Measurements from ENCODE around the gene BTN1A1. TPM values are rescaled to one million over a fixed set of nuclear protein-coding genes. Genes with fewer than 3 reads are reported as not detected.
A peak's percentile ranks its signal among the peaks of the same experiment; 100 is the strongest.
"Not testable (repeated sequence)": the region's sequence is repeated elsewhere in the genome, so short reads cannot be mapped to it uniquely, and the experiment has no call there.

The BTN1A1 gene
- total RNA-seq, 2 experiments from 2014 or later = not detected

GRCh38 chr6:26538572-26538902 is 38.4 kb downstream of the BTN1A1 start:
- CTCF ChIA-PET = interaction anchor here (0.8 to 8.0 kb wide), 7 partner anchors 14 to 208 kb away, joined by 3 to 60 read pairs (median 7); no protein-coding TSS in a partner anchor
- H3K4me3 Mint-ChIP-seq = peak overlapping the region; percentile 87
- H3K27ac Mint-ChIP-seq = peak overlapping the region; percentile 95
- H3K27me3 Mint-ChIP-seq = no peaks in the 10 kb centered on the region
- H3K4me1 Mint-ChIP-seq = peaks cover 57% of the 10 kb centered on the region
- ATAC-seq (no peak), DNase-seq (no peak)
- H3K36me3 Mint-ChIP-seq = peaks cover 26% of the 10 kb centered on the region
- no peaks in the 10 kb centered on the region for H3K9me3 Mint-ChIP-seq (ENCODE audit: low read depth)

DNA sequence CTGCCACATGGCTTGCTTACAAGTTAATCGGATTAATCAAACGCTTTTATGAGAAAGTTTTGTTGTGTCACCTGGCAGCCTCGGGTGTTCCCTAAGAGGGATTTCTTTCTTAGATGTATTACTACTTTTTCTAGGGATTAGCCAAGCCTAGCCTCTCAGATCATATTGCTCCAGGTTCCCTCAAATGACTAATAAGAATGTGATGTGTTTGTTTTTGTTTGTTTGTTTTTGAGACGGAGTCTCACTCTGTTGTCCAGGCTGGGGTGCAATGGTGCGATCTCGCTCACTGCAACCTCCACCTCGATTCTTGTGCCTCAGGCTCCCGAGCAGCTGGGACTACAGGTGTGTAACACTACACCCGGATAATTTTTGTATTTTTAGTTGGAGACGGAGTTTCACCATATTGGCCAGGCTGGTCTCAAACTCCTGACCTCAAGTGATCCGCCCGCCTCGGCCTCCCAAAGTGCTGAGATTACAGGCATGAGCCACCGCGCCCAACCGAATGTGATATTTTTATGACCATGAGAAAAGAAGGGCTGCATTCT is 39.0 kb downstream of the BTN1A1 start:
- Mint-ChIP-seq H3K36me3 (peaks cover 30% of the 10 kb centered on the region), H3K4me3 (peak overlapping the region; percentile 87), H3K27ac (peak overlapping the region; percentile 95), H3K27me3 (no peaks in the 10 kb centered on the region), H3K9me3 (ENCODE audit: low read depth) (no peaks in the 10 kb centered on the region), H3K4me1 (peaks cover 58% of the 10 kb centered on the region)
- DNase-seq = peak; percentile 32
- CTCF ChIA-PET = interaction anchor here (0.9 to 8.0 kb wide), 5 partner anchors 14 to 198 kb away, joined by 3 to 60 read pairs (median 9); no protein-coding TSS in a partner anchor
- no peak for ATAC-seq

DNA sequence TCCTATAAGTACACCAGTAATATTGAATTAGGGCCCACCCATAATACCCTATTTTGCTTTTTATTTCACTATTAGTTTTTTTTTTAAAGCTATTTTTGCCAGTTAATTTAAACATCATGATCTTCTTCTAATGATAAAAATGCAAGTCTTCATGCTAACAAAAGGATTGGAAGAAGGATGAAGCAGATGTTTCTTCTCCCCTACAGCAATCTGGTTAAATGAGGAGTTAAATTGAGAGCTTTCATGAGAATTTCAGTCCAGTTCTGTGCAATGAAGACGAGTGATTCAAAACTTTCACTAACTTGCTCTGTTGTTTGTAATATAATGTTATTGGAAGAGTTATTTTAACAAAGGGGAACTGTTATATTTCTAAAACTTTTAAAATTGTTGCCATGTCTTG is 41.5 kb downstream of the BTN1A1 start:
- peaks cover 44% of the 10 kb centered on the region for H3K36me3 Mint-ChIP-seq
- H3K9me3 Mint-ChIP-seq (ENCODE audit: low read depth) = no peaks in the 10 kb centered on the region
- CTCF ChIA-PET = interaction anchor here (0.8 to 8.0 kb wide), 6 partner anchors 11 to 232 kb away, joined by 3 to 60 read pairs (median 3); partner anchors contain the start of gene ABT1
- H3K27ac Mint-ChIP-seq = peak overlapping the region; percentile 26
- H3K27me3 Mint-ChIP-seq = no peaks in the 10 kb centered on the region
- H3K4me1 Mint-ChIP-seq = peaks cover 51% of the 10 kb centered on the region
- ATAC-seq = no peak
- DNase-seq = no peak
- no peak overlapping the region for H3K4me3 Mint-ChIP-seq

DNA sequence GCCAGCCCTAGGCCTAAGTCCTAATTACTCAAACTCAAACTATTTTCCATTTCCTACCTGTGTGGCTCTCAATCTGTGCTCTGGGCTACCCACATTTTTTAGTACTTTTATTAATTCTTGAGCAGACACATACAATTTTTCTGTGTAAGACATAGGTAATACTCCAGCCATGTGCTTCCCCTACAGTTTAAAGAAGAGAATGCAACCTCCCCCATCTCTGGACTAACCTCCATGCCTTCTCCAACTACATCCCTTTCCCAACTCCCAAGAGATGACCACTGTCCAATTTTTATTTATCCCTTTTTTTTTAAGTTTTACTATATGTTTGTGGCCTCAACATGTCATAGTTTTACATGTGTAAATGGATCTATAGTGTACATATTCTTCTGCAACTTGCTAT is 43.9 kb downstream of the BTN1A1 start:
- CTCF ChIA-PET = interaction anchor here (0.6 to 0.7 kb wide), 3 partner anchors 106 to 270 kb away, joined by 3 to 4 read pairs (median 3); no protein-coding TSS in a partner anchor
- H3K27ac Mint-ChIP-seq = peak overlapping the region; percentile 27

DNA sequence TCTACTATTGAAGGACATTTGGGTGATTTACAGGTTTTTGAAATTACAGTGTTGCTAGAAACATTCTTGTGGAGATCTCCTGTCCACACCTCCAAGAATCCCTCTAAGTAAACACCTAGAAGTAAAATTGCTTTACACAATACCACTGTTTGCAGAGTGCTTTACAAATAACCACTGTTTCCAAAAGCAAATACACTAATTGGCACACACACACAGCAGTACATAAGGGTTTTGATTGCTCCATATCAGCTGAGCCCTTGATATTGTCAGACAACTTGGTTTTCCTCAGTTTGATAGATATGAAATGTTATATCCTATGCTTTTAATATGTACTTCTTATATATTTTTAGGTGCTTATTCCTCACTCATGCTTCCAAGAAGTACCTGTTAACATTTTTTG is 44.4 kb downstream of the BTN1A1 start:
- H3K36me3 Mint-ChIP-seq = peaks cover 42% of the 10 kb centered on the region
- DNase-seq = no peak

More for the DNA sequence above, 43.9 kb downstream of the BTN1A1 start:
- peak; percentile 34 for DNase-seq
- H3K9me3 Mint-ChIP-seq (ENCODE audit: low read depth) = no peaks in the 10 kb centered on the region
- peak; percentile 74 for ATAC-seq
- H3K36me3 Mint-ChIP-seq = peaks cover 44% of the 10 kb centered on the region
- H3K4me3 Mint-ChIP-seq = no peak overlapping the region
- no peaks in the 10 kb centered on the region for H3K27me3 Mint-ChIP-seq
- H3K4me1 Mint-ChIP-seq = peaks cover 40% of the 10 kb centered on the region

GRCh38 chr6:26545627-26546026 is 45.5 kb downstream of the BTN1A1 start:
- no peaks in the 10 kb centered on the region for H3K27me3 Mint-ChIP-seq
- peaks cover 37% of the 10 kb centered on the region for H3K4me1 Mint-ChIP-seq
- CTCF ChIA-PET = interaction anchor here (0.7 to 1.5 kb wide), 3 partner anchors 26 to 223 kb away, joined by 3 to 5 read pairs (median 3); no protein-coding TSS in a partner anchor
- peak; percentile 34 for DNase-seq
- H3K9me3 Mint-ChIP-seq (ENCODE audit: low read depth) = no peaks in the 10 kb centered on the region
- H3K4me3 Mint-ChIP-seq = no peak overlapping the region
- no peak for ATAC-seq
- no peak overlapping the region for H3K27ac Mint-ChIP-seq
- H3K36me3 Mint-ChIP-seq = peaks cover 35% of the 10 kb centered on the region

More for the DNA sequence above, 44.4 kb downstream of the BTN1A1 start:
- Mint-ChIP-seq H3K9me3 (ENCODE audit: low read depth) (no peaks in the 10 kb centered on the region), H3K27ac (no peak overlapping the region), H3K4me1 (peaks cover 36% of the 10 kb centered on the region), H3K4me3 (no peak overlapping the region), H3K27me3 (no peaks in the 10 kb centered on the region)
- CTCF ChIA-PET = interaction anchor here (0.6 to 1.5 kb wide), 4 partner anchors 12 to 203 kb away, joined by 3 to 5 read pairs (median 3); no protein-coding TSS in a partner anchor
- no peak for ATAC-seq

DNA sequence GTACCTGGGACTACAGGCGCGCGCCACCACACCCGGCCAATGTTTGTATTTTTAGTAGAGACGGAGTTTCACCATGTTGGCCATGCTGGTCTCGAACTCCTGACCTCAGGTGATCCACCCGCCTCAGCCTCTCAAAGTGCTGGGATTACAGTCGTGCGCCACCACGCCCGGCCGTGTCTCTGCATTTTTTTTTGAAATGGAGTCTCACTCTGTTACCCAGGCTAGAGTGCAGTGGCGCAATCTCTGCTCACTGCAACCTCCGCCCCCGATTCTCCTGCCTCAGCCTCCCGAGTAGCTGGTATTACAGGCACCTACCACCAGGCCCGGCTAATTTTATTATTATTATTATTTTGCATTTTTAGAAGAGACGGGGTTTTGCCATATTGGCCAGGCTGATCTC is 47.3 kb downstream of the BTN1A1 start:
- not testable (repeated sequence) for H3K9me3 Mint-ChIP-seq (ENCODE audit: low read depth); H3K27ac Mint-ChIP-seq; ATAC-seq; DNase-seq; H3K27me3 Mint-ChIP-seq; H3K4me3 Mint-ChIP-seq
- CTCF ChIA-PET = interaction anchor here (0.8 to 1.3 kb wide), 4 partner anchors 10 to 48 kb away, joined by 3 read pairs; no protein-coding TSS in a partner anchor
- Mint-ChIP-seq H3K36me3 (peaks cover 29% of the 10 kb centered on the region), H3K4me1 (peaks cover 30% of the 10 kb centered on the region)

DNA sequence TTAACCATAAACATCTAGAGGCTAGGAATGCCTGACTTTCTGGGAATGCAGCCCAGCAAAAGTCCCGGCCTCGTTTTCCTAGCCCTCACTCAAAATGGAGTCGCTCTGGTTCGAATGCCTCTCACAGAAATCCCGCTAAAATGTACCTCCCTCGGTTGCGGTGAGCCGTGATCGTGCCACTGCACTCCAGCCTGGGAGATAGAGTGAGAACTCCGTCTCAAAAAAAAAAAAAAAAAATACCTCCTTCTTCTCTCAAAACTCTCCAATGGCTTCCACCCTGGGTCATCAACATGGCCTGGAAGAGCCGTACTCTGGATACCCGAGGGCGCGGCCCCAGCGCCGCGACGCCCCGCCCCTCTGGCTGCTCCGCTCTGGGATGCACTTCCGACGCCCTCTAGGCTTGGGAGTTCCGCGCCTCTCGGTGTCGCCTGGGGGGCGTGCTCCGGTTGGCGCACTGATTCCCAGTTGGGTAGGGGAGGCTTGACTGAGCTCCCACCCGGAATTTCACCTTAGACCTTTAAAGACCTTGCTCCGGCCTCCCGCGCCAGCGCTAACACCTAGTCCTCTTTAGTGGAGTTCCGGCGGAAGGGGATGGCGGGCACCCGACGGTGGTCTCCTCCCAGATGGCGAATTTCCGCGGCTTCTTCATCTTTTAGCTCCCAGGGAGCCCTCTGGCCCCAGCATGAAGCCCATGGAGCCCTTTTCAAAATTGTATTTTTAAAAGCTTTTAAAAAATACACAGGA is 50.3 kb downstream of the BTN1A1 start:
- DNase-seq (peak; percentile 64), ATAC-seq (peak; percentile 64)
- Mint-ChIP-seq H3K27me3 (no peaks in the 10 kb centered on the region), H3K4me1 (peaks cover 19% of the 10 kb centered on the region), H3K27ac (peak overlapping the region; percentile 87), H3K4me3 (peak overlapping the region; percentile 89), H3K36me3 (peaks cover 13% of the 10 kb centered on the region), H3K9me3 (ENCODE audit: low read depth) (no peaks in the 10 kb centered on the region)
- CTCF ChIA-PET = interaction anchor here (1.3 to 8.6 kb wide), 3 partner anchors 11 to 209 kb away, joined by 3 to 60 read pairs (median 6); partner anchors contain the start of gene HMGN4

GRCh38 chr6:26552205-26552604 is 52.1 kb downstream of the BTN1A1 start:
- DNase-seq = peak; percentile 36
- no peaks in the 10 kb centered on the region for H3K27me3 Mint-ChIP-seq

DNA sequence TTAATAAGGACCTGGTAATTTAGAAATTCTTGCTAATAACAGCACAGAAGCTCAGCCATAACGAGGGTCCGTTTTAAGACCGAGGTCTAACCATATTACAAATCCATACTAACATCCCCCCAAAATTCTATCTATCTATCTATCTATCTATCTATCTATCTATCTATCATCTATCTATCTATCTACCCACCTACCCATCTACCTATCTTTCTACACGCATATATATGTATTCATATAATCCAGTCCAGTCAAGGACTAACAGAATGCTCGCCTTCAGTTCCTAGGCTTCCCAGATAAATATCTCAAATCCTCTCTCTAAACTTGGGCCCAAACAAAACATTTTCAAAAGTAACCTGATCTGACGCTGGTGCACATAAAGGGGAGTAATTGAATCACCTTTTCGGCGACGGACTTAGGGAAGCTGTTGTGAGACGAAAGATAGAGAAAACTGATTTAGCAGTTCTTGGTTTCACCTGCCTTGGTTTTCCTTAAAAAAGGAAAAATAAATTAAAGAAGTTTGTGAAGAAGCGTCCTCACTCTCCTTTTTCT is 52.6 kb downstream of the BTN1A1 start:
- H3K4me3 Mint-ChIP-seq = no peak overlapping the region

More at GRCh38 chr6:26552205-26552604, 52.1 kb downstream of the BTN1A1 start:
- no peak for ATAC-seq
- Mint-ChIP-seq H3K4me1 (peaks cover 30% of the 10 kb centered on the region), H3K4me3 (no peak overlapping the region), H3K27ac (no peak overlapping the region), H3K36me3 (no peaks in the 10 kb centered on the region), H3K9me3 (ENCODE audit: low read depth) (no peaks in the 10 kb centered on the region)
- CTCF ChIA-PET = interaction anchor here (1.0 to 8.6 kb wide), 2 partner anchors 13 to 64 kb away, joined by 3 to 60 read pairs; partner anchors contain the start of gene HMGN4

DNA sequence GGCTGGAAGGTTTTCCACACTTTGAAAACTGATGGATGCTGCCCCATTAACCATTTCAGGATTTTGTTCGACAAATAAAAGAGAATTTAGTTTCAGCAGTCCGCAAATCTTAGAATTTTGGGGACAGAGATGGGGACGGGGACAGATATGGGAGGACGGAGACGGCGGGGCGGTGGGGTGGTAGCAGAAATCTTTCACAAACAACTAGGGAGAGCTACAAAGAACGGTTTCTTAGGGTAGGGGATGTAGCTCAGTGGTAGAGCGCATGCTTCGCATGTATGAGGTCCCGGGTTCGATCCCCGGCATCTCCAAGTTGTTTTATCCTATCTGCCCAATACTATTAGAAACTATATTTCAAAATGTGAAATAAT is 53.1 kb downstream of the BTN1A1 start:
- Mint-ChIP-seq H3K27me3 (no peaks in the 10 kb centered on the region), H3K4me1 (peaks cover 30% of the 10 kb centered on the region)

More for the DNA sequence above, 52.6 kb downstream of the BTN1A1 start:
- Mint-ChIP-seq H3K9me3 (ENCODE audit: low read depth) (no peaks in the 10 kb centered on the region), H3K36me3 (no peaks in the 10 kb centered on the region), H3K4me1 (peaks cover 30% of the 10 kb centered on the region), H3K27ac (no peak overlapping the region), H3K27me3 (no peaks in the 10 kb centered on the region)
- CTCF ChIA-PET = interaction anchor here (1.0 to 8.6 kb wide), 7 partner anchors 14 to 282 kb away, joined by 3 to 60 read pairs (median 5); partner anchors contain the start of gene HMGN4
- DNase-seq (peak; percentile 30), ATAC-seq (no peak)

GRCh38 chr6:26553635-26554446 is 53.7 kb downstream of the BTN1A1 start:
- H3K27ac Mint-ChIP-seq = no peak overlapping the region
- DNase-seq = peak; percentile 90
- no peaks in the 10 kb centered on the region for H3K9me3 Mint-ChIP-seq (ENCODE audit: low read depth)
- no peaks in the 10 kb centered on the region for H3K36me3 Mint-ChIP-seq
- CTCF ChIA-PET = interaction anchor here (0.6 to 8.6 kb wide), 13 partner anchors 10 to 283 kb away, joined by 3 to 60 read pairs (median 6); partner anchors contain the start of gene HMGN4
- peak; percentile 63 for ATAC-seq
- H3K4me3 Mint-ChIP-seq = no peak overlapping the region
- H3K4me1 Mint-ChIP-seq = peaks cover 30% of the 10 kb centered on the region
- H3K27me3 Mint-ChIP-seq = no peaks in the 10 kb centered on the region

More for the DNA sequence above, 53.1 kb downstream of the BTN1A1 start:
- Mint-ChIP-seq H3K27ac (no peak overlapping the region), H3K4me3 (no peak overlapping the region), H3K9me3 (ENCODE audit: low read depth) (no peaks in the 10 kb centered on the region), H3K36me3 (no peaks in the 10 kb centered on the region)
- ATAC-seq (peak; percentile 60), DNase-seq (peak; percentile 85)
- CTCF ChIA-PET = interaction anchor here (0.6 to 8.6 kb wide), 11 partner anchors 11 to 282 kb away, joined by 3 to 60 read pairs (median 5); partner anchors contain the start of gene HMGN4
